NCI-H2227 treated with DMSO at 0.1 percent for 48 hours (cell line): ENCODE measurements around the gene LGR4.
"Not testable (repeated sequence)": the region's sequence is repeated elsewhere in the genome, so short reads cannot be mapped to it uniquely, and the experiment has no call there.

ENCODE experiments used
- DNase-seq: peaks from one replicate; lab custom pipeline; 2025; lab: John Stamatoyannopoulos, UW

The LGR4 gene

GRCh38 chr11:27456795-27457329 is 15.7 kb downstream of the LGR4 start:
- no peak for DNase-seq

- no peak for DNase-seq
Observed at GRCh38 chr11:27456140-27456794, 16.3 kb downstream of the LGR4 start.

- no peak for DNase-seq
Observed at GRCh38 chr11:27455667-27456066, 16.9 kb downstream of the LGR4 start.

GRCh38 chr11:27453701-27454100 is 18.9 kb downstream of the LGR4 start:
- no peak for DNase-seq

GRCh38 chr11:27452147-27452546 is 20.4 kb downstream of the LGR4 start:
- DNase-seq = peak; percentile 45

- DNase-seq = no peak
Observed at GRCh38 chr11:27451244-27451965, 21.2 kb downstream of the LGR4 start.

GRCh38 chr11:27448184-27448540 is 24.4 kb downstream of the LGR4 start:
- DNase-seq = not testable (repeated sequence)

- no peak for DNase-seq
Observed at GRCh38 chr11:27447288-27448183, 25.1 kb downstream of the LGR4 start.

- no peak for DNase-seq
Observed at GRCh38 chr11:27445625-27446024, 27.0 kb downstream of the LGR4 start.

GRCh38 chr11:27444801-27445215 is 27.8 kb downstream of the LGR4 start:
- peak; percentile 83 for DNase-seq

GRCh38 chr11:27443746-27444507 is 28.7 kb downstream of the LGR4 start:
- peak; percentile 91 for DNase-seq

GRCh38 chr11:27443227-27443626 is 29.4 kb downstream of the LGR4 start:
- peak; percentile 37 for DNase-seq

- no peak for DNase-seq
Observed at GRCh38 chr11:27440090-27440489, 32.5 kb downstream of the LGR4 start.

- no peak for DNase-seq
Observed at GRCh38 chr11:27438595-27438981, 34.0 kb downstream of the LGR4 start.

GRCh38 chr11:27437829-27438594 is 34.6 kb downstream of the LGR4 start:
- DNase-seq = no peak

GRCh38 chr11:27436916-27437315 is 35.7 kb downstream of the LGR4 start:
- no peak for DNase-seq

- DNase-seq = no peak
Observed at GRCh38 chr11:27433742-27434141, 38.8 kb downstream of the LGR4 start.

GRCh38 chr11:27431808-27432207 is 40.8 kb downstream of the LGR4 start:
- DNase-seq = no peak

- no peak for DNase-seq
Observed at GRCh38 chr11:27429761-27430393, 42.7 kb downstream of the LGR4 start.

- DNase-seq = no peak
Observed at GRCh38 chr11:27427183-27427980, 45.2 kb downstream of the LGR4 start.
